HepG2 (cell line): ENCODE results near the gene MFSD2A. TPM values are rescaled to one million over a fixed set of nuclear protein-coding genes. Genes with fewer than 3 reads are reported as not detected.

Source experiments
- ATAC-seq: fragments of 200-7000 bp; cut with Tn5 transposase; 3 replicates; pipeline ENCODE4 v1.9.1; 2020; ENCODE audit warnings: mild to moderate bottlenecking, moderate library complexity
- BruUV-seq: library from RNA; stranded (reverse); fragments of 400-500 nt; replicated peaks from 2 replicates; lab custom pipeline; 2021; lab: Mats Ljungman, UMichigan
- CTCF ChIA-PET: fragments of 300-600 bp; formaldehyde crosslinking; extraction: SDS; loops from one replicate; lab custom pipeline; 2021; ENCODE audit warnings: low total read pairs, inconsistent platforms, low intra/inter-chr PET ratio; lab: Yijun Ruan, JAX
- POLR2A ChIA-PET: fragments of 350-600 bp; sonication (Branson Sonifier 250); formaldehyde crosslinking; loops from one replicate; lab custom pipeline; 2020; ENCODE audit warnings: antibody characterized with exemption, inconsistent platforms; lab: Yijun Ruan, JAX
- DNase-seq: peaks from one replicate; pipeline ENCODE4 v3.0.0-alpha.2; 2015; ENCODE audit warnings: low spot score
- FAIRE-seq: peaks from 3 replicates; lab custom pipeline; 2011; peaks lifted over from hg19 to GRCh38; lab: Jason Lieb, UNC
- H2AFZ ChIP-seq: one replicate; pipeline ENCODE4 v1.6.1; 2011; ENCODE audit warnings: low read length, inconsistent platforms
- H3K27ac ChIP-seq: fragments of 300-600 bp; 3 replicates; pipeline ENCODE4 v1.8.0; 2011; ENCODE audit warnings: mixed run types, mild to moderate bottlenecking, mixed read lengths, low read length, inconsistent platforms; ENCODE audit not compliant: insufficient read depth; ENCODE audit errors: extremely low read length
- H3K27me3 ChIP-seq, 2 experiments: fragments of 200-600 bp in 1 of 2; 2 replicates in 1 of 2; 3 replicates in 1 of 2; pipeline versions ENCODE4 v1.6.0 to v1.8.0; 2011; ENCODE audit warnings: low read length in 2 of 2, mild to moderate bottlenecking in 2 of 2, moderate library complexity in 2 of 2, inconsistent platforms in 1 of 2; ENCODE audit not compliant: insufficient read depth in 2 of 2, control insufficient read depth in 1 of 2
- H3K36me3 ChIP-seq, 2 experiments: fragments of 200-600 bp in 1 of 2; replicated peaks in 1 of 2; 2 replicates in 1 of 2; 3 replicates in 1 of 2; pipeline versions ENCODE4 v1.5.1 to v1.8.0; 2011; ENCODE audit warnings: low read length in 2 of 2, inconsistent platforms in 1 of 2; ENCODE audit not compliant: insufficient read depth in 2 of 2, control insufficient read depth in 1 of 2
- H3K4me1 ChIP-seq: 2 replicates; pipeline ENCODE4 v1.5.1; 2012; ENCODE audit warnings: low read length, inconsistent platforms; ENCODE audit not compliant: insufficient read depth
- H3K4me2 ChIP-seq: 2 replicates; pipeline ENCODE4 v1.6.0; 2011; ENCODE audit warnings: low read depth, low read length, inconsistent platforms
- H3K4me3 ChIP-seq, 3 experiments: fragments of 200-600 bp in 1 of 3; sonication (generic), shearing (Covaris generic) in 1 of 3; replicated peaks in 1 of 3; 2 replicates each; pipeline ENCODE4 v1.5.1; 2011 to 2016; ENCODE audit warnings: low read length in 3 of 3, inconsistent platforms in 2 of 3, low read depth in 2 of 3, mild to moderate bottlenecking in 2 of 3, control low read depth in 1 of 3, mixed read lengths in 1 of 3; ENCODE audit not compliant: insufficient read depth in 1 of 3
- H3K79me2 ChIP-seq: one replicate; pipeline ENCODE4 v1.6.1; 2011; ENCODE audit warnings: low read length, inconsistent platforms; ENCODE audit not compliant: insufficient read depth
- H3K9ac ChIP-seq: 2 replicates; pipeline ENCODE4 v1.6.0; 2011; ENCODE audit warnings: mild to moderate bottlenecking, low read depth, low read length, inconsistent platforms; ENCODE audit not compliant: insufficient read depth
- H3K9me3 ChIP-seq: 2 replicates; pipeline ENCODE4 v1.5.1; 2012; ENCODE audit warnings: mild to moderate bottlenecking, low read length
- H4K20me1 ChIP-seq: 2 replicates; pipeline ENCODE4 v1.6.0; 2011; ENCODE audit warnings: inconsistent platforms, mild to moderate bottlenecking, low read length, moderate library complexity; ENCODE audit not compliant: insufficient read depth
- GMEB2 ChIP-seq: IDR thresholded peaks from 2 replicates; pipeline ENCODE4 v1.6.1; 2016; ENCODE audit warnings: missing biosample characterization, missing genetic modification reagents, low read depth
- ONECUT2 ChIP-seq: sonication (generic); formaldehyde crosslinking; IDR thresholded peaks from 2 replicates; pipeline ENCODE4 v1.4.0; 2020; ENCODE audit warnings: missing genetic modification reagents
- ZNF629 ChIP-seq: sonication (generic); formaldehyde crosslinking; conservative IDR thresholded peaks from 2 replicates; pipeline ENCODE4 v1.5.0; 2020; ENCODE audit warnings: missing genetic modification reagents
- WGBS: methylation state at CpG from one replicate; pipeline ENCODE4 v1.1.6; 2017; ENCODE audit warnings: low lambda C conversion rate; 5-methylcytosine and 5-hydroxymethylcytosine counted together
- in situ Hi-C: cut with HindIII; loops from 2 replicates; pipeline ENCODE4 v1.10.0; 2017; ENCODE audit warnings: low pct_unique_long_range_greater_than_20kb; ENCODE audit not compliant: extremely low pct_ligation_motif_present
- intact Hi-C: fragments of 100-400 bp; cut with micrococcal nuclease; formaldehyde crosslinking; loops from one replicate; pipeline ENCODE4 v1.10.0; 2022; ENCODE audit not compliant: unreplicated experiment
- polyA plus RNA-seq, 8 experiments: library from polyadenylated mRNA; depleted of rRNA in 3 of 8; stranded (reverse) in 7 of 8; unstranded in 1 of 8; fragments of >200 nt; fragmentation: Illumina TruSeq in 4 of 8; extraction: Trizol in 4 of 8; gene quantifications; 2 replicates each; pipeline versions ENCODE4 v1.2.1 to v1.2.3, GENCODE V29; 2011 to 2016; ENCODE audit warnings: low read depth in 4 of 8, missing spikeins in 1 of 8, mixed read lengths in 1 of 8; ENCODE audit not compliant: insufficient read depth in 1 of 8
- total RNA-seq, 5 experiments: library from RNA; depleted of rRNA; stranded (reverse); fragments of >200 nt; fragmentation: Illumina TruSeq; extraction: Trizol; gene quantifications; 2 replicates each; pipeline ENCODE4 v1.2.3, GENCODE V29; 2016; ENCODE audit warnings: low read depth in 1 of 5
- TF ChIP-seq, protein P1 (sequence below): sonication (generic); formaldehyde crosslinking; IDR thresholded peaks from 2 replicates; pipeline ENCODE4 v1.9.0; 2022; ENCODE audit warnings: missing genetic modification reagents, mild to moderate bottlenecking, borderline replicate concordance

MFSD2A gene
- total and polyA plus RNA-seq, 2 of the 13 experiments (the other 11 are each of a cell fraction or from before 2014, with no cell fraction given) = 0.08 TPM; not detected in 1

DNA sequence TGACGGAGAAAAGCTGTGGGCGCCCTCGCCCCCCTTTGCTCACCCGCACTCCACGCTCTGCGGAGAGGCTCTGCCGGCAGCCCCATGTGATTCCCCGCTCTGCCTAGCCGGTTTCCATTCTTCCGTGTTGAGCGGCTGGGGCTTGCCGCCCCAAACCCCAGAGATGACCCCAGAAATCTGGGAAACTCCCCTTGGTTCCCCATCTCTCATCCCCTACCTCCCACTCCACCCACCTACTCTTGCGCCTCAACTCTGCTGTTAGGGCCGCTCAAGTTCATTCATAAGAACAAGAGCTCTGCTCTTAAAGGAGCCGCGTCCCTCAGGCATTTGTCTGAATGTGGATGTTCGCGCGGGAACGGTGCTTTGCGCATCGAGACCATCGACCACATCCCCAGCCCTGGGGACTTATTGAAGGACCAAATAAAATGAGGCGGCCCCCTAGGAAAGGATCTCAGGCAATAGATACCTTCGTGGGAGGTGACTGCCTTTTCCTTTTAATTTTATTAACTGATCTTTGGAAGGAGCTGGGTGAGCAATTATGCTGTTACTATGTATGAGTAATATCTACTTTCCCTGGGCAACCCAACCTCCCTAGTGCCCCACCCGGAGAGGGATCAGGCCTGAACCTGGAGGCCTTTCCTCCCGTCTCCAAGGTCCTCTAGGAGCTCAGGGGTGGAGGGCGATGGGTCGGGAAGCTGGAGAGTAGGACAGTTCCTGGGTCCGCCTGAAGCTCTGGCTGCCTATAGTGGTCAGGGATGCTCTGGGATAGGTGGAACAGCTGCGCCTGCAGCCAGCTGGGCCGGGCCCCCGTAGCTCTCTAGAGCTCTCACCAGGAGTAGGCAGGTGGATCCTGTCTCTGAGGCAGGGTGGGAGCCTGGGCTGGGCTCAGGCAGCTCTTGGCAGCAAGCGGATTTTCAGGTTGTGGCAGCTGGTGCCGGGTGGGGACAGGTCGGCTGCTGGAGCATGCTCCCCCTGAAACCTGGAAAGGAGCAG is 898 bp downstream of the MFSD2A start (continued):
- TF ChIP-seq, protein P1, sequence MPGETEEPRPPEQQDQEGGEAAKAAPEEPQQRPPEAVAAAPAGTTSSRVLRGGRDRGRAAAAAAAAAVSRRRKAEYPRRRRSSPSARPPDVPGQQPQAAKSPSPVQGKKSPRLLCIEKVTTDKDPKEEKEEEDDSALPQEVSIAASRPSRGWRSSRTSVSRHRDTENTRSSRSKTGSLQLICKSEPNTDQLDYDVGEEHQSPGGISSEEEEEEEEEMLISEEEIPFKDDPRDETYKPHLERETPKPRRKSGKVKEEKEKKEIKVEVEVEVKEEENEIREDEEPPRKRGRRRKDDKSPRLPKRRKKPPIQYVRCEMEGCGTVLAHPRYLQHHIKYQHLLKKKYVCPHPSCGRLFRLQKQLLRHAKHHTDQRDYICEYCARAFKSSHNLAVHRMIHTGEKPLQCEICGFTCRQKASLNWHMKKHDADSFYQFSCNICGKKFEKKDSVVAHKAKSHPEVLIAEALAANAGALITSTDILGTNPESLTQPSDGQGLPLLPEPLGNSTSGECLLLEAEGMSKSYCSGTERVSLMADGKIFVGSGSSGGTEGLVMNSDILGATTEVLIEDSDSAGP = peak; percentile 96

- no peaks in the 10 kb centered on the region for H3K79me2 ChIP-seq
- ATAC-seq = no peak
- no peak overlapping the region for H3K4me2 ChIP-seq
- peaks cover 18% of the 10 kb centered on the region for H3K4me1 ChIP-seq
- peaks cover 8 to 39% of the 10 kb centered on the region in 2 experiments for H3K27me3 ChIP-seq
- ChIA-PET CTCF (no interaction called here), POLR2A (no interaction called here)
- H3K36me3 ChIP-seq = no peaks in the 10 kb centered on the region
- H3K4me3 ChIP-seq = no peak overlapping the region
- peak; percentile 42; the same call in 1 of the 2 replicates for TF ChIP-seq ZNF629 (CRISPR knock-in tag)
- no peak for TF ChIP-seq GMEB2 (CRISPR knock-in tag)
- no peak for TF ChIP-seq ONECUT2
- WGBS = 83% methylated on average over 2 of the region's 3 CpGs
- no peaks in the 10 kb centered on the region for H3K9me3 ChIP-seq
- in situ Hi-C loops (no loop called here), intact Hi-C loops (no loop called here)
- no TSS peak for BruUV-seq
- no peak overlapping the region for H2AFZ ChIP-seq
- no peak for FAIRE-seq
- no peak for DNase-seq
- H4K20me1 ChIP-seq = peaks cover 7% of the 10 kb centered on the region; the same call in 1 of the 2 replicates
- H3K27ac ChIP-seq = no peak overlapping the region
- H3K9ac ChIP-seq = no peak overlapping the region
Measured at GRCh38 chr1:39957299-39958015, 2.5 kb downstream of the MFSD2A start.
